HepG2 (cell line): ENCODE measurements around the gene MYO10. TPM values are rescaled to one million over a fixed set of nuclear protein-coding genes. Genes with fewer than 3 reads are reported as not detected.

Experiments
- BRF2 ChIP-seq: sonication (generic); formaldehyde crosslinking; IDR thresholded peaks from 2 replicates; pipeline ENCODE4 v1.8.1; 2022; ENCODE audit warnings: mild to moderate bottlenecking, missing genetic modification reagents
- FOXC1 ChIP-seq: sonication (generic); formaldehyde crosslinking; IDR thresholded peaks from 2 replicates; pipeline ENCODE4 v1.8.0; 2022; ENCODE audit warnings: mild to moderate bottlenecking, missing genetic modification reagents, borderline replicate concordance
- FOXM1 ChIP-seq: sonication (generic); formaldehyde crosslinking; IDR thresholded peaks from 2 replicates; pipeline ENCODE4 v1.5.0; 2020; ENCODE audit warnings: missing genetic modification reagents
- GATA4 ChIP-seq: sonication (generic); IDR thresholded peaks from 2 replicates; pipeline ENCODE4 v1.6.1; 2016; ENCODE audit warnings: antibody characterized with exemption, low read depth, borderline replicate concordance
- HMGXB4 ChIP-seq, 2 experiments: sonication (generic) in 1 of 2; formaldehyde crosslinking in 1 of 2; IDR thresholded peaks; 2 replicates each; pipeline versions ENCODE4 v1.4.0 to v1.6.1; 2018 to 2020; ENCODE audit warnings: missing genetic modification reagents in 2 of 2, borderline replicate concordance in 1 of 2, low read depth in 1 of 2, mild to moderate bottlenecking in 1 of 2, missing biosample characterization in 1 of 2
- HNRNPH1 ChIP-seq: fragments of 200-400 bp; formaldehyde crosslinking; optimal IDR thresholded peaks from 2 replicates; pipeline ENCODE3; 2017; ENCODE audit warnings: mild to moderate bottlenecking, low read depth, low read length
- LRRFIP1 ChIP-seq: sonication (generic); formaldehyde crosslinking; conservative IDR thresholded peaks from 2 replicates; pipeline ENCODE4 v1.4.0; 2020; ENCODE audit warnings: missing genetic modification reagents
- NCOA2 ChIP-seq: sonication (generic); formaldehyde crosslinking; IDR thresholded peaks from 2 replicates; pipeline ENCODE4 v1.8.0; 2022; ENCODE audit warnings: inconsistent platforms
- PPARG ChIP-seq: conservative IDR thresholded peaks from 2 replicates; pipeline ENCODE4 v1.6.1; 2016; ENCODE audit warnings: missing biosample characterization, missing genetic modification reagents
- USF2 ChIP-seq, 2 experiments: sonication (generic) in 1 of 2; formaldehyde crosslinking in 1 of 2; IDR thresholded peaks; 2 replicates each; pipeline versions ENCODE4 v1.5.1 to v1.6.1; 2011 to 2020; ENCODE audit warnings: borderline replicate concordance in 1 of 2, low read depth in 1 of 2, low read length in 1 of 2, mild to moderate bottlenecking in 1 of 2, missing genetic modification reagents in 1 of 2, moderate library complexity in 1 of 2
- ZNF160 ChIP-seq: sonication (generic); formaldehyde crosslinking; IDR thresholded peaks from 2 replicates; pipeline ENCODE4 v1.8.0; 2022; ENCODE audit warnings: mild to moderate bottlenecking, inconsistent platforms, missing genetic modification reagents
- ZNF333 ChIP-seq: sonication (generic); formaldehyde crosslinking; IDR thresholded peaks from 2 replicates; pipeline ENCODE4 v1.4.0; 2020; ENCODE audit warnings: mild to moderate bottlenecking, missing genetic modification reagents, borderline replicate concordance
- polyA plus RNA-seq, 8 experiments: library from polyadenylated mRNA; depleted of rRNA in 3 of 8; stranded (reverse) in 7 of 8; unstranded in 1 of 8; fragments of >200 nt; fragmentation: Illumina TruSeq in 4 of 8; extraction: Trizol in 4 of 8; gene quantifications; 2 replicates each; pipeline versions ENCODE4 v1.2.1 to v1.2.3, GENCODE V29; 2011 to 2016; ENCODE audit warnings: low read depth in 4 of 8, missing spikeins in 1 of 8, mixed read lengths in 1 of 8; ENCODE audit not compliant: insufficient read depth in 1 of 8
- total RNA-seq, 5 experiments: library from RNA; depleted of rRNA; stranded (reverse); fragments of >200 nt; fragmentation: Illumina TruSeq; extraction: Trizol; gene quantifications; 2 replicates each; pipeline ENCODE4 v1.2.3, GENCODE V29; 2016; ENCODE audit warnings: low read depth in 1 of 5
- TF ChIP-seq, protein P1 (sequence below): IDR thresholded peaks from 2 replicates; pipeline ENCODE4 v1.4.0; 2020; ENCODE audit warnings: mild to moderate bottlenecking, missing genetic modification reagents

MYO10 gene
- total and polyA plus RNA-seq, 2 of the 13 experiments (the other 11 are each of a cell fraction or from before 2014, with no cell fraction given), result 4.5 to 14.0 TPM

GRCh38 chr5:16721151-16722096 is 214.7 kb downstream of the MYO10 start (continued):
- TF ChIP-seq USF2 (IDR thresholded peaks at IDR 0.05; ENCODE audit: low read depth, low read length), result no peak
- no peak for TF ChIP-seq USF2 (CRISPR knock-in tag; IDR thresholded peaks at IDR 0.05; ENCODE audit: borderline replicate concordance)
- TF ChIP-seq FOXC1, result no peak
- TF ChIP-seq NCOA2 (CRISPR knock-in tag), result peak; percentile 87
- TF ChIP-seq HNRNPH1, result no peak
- no peak for TF ChIP-seq ZNF160 (CRISPR knock-in tag)
- peak; percentile 81; the same call in 1 of the 2 replicates for TF ChIP-seq GATA4
- TF ChIP-seq LRRFIP1 (CRISPR knock-in tag), result no peak
- no peak for TF ChIP-seq ZNF333 (CRISPR knock-in tag)
- no peak for TF ChIP-seq BRF2 (CRISPR knock-in tag)
- TF ChIP-seq FOXM1 (CRISPR knock-in tag), result no peak
- no peak for TF ChIP-seq HMGXB4 (CRISPR knock-in tag; IDR thresholded peaks at IDR 0.05; ENCODE audit: borderline replicate concordance in 1 of 2, low read depth in 1 of 2)
- peak; percentile 37 for TF ChIP-seq PPARG
- TF ChIP-seq, protein P1, sequence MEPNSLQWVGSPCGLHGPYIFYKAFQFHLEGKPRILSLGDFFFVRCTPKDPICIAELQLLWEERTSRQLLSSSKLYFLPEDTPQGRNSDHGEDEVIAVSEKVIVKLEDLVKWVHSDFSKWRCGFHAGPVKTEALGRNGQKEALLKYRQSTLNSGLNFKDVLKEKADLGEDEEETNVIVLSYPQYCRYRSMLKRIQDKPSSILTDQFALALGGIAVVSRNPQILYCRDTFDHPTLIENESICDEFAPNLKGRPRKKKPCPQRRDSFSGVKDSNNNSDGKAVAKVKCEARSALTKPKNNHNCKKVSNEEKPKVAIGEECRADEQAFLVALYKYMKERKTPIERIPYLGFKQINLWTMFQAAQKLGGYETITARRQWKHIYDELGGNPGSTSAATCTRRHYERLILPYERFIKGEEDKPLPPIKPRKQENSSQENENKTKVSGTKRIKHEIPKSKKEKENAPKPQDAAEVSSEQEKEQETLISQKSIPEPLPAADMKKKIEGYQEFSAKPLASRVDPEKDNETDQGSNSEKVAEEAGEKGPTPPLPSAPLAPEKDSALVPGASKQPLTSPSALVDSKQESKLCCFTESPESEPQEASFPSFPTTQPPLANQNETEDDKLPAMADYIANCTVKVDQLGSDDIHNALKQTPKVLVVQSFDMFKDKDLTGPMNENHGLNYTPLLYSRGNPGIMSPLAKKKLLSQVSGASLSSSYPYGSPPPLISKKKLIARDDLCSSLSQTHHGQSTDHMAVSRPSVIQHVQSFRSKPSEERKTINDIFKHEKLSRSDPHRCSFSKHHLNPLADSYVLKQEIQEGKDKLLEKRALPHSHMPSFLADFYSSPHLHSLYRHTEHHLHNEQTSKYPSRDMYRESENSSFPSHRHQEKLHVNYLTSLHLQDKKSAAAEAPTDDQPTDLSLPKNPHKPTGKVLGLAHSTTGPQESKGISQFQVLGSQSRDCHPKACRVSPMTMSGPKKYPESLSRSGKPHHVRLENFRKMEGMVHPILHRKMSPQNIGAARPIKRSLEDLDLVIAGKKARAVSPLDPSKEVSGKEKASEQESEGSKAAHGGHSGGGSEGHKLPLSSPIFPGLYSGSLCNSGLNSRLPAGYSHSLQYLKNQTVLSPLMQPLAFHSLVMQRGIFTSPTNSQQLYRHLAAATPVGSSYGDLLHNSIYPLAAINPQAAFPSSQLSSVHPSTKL (CRISPR knock-in tag), result peak; percentile 78
